WTC11 (cell line): ENCODE measurements around the gene ZNF813.
"Not testable (repeated sequence)": the region's sequence is repeated elsewhere in the genome, so short reads cannot be mapped to it uniquely, and the experiment has no call there.

Experiments
- MYBL2 ChIP-seq: sonication (generic); formaldehyde crosslinking; IDR thresholded peaks from 2 replicates; pipeline ENCODE4 v1.8.1; 2023; ENCODE audit warnings: mild to moderate bottlenecking, moderate library complexity, missing genetic modification reagents
- TF ChIP-seq, protein P1 (sequence below): fragments of 250-450 bp; sonication (Bioruptor Pico); conservative IDR thresholded peaks from 2 replicates; pipeline ENCODE4 v1.9.0; 2021; ENCODE audit warnings: mild to moderate bottlenecking
- TF ChIP-seq, protein P2 (sequence below): fragments of 200-600 bp; IDR thresholded peaks from 2 replicates; pipeline ENCODE4 v1.8.0; 2022; ENCODE audit warnings: antibody characterized with exemption

DNA sequence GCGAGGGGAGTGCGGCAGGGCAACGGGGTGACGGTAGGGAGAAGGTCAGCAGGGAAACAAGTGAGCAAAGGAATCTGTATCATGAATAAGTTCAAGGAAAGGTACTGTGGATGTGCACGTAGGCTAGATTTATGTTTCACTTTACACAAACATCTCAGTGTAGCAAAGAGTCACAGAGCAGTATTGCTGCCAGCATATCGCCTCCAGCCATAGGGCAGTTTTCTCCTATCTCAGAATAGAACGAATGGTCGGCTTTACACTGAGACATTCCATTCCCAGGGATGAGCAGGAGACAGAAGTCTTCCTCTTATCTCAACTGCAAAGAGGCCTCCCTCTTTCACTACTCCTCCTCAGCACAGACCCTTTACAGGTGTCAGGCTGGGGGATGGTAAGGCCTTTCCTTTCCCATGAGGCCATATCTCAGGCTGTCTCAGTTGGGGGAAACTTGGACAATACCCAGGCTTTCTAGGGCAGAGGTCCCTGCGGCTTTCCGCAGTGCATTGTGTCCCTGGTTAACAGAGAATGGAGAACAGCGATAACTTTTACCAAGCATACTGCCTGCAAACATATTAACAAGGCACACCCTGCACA, 7.3 kb upstream of the ZNF813 start:
- TF ChIP-seq, protein P1, sequence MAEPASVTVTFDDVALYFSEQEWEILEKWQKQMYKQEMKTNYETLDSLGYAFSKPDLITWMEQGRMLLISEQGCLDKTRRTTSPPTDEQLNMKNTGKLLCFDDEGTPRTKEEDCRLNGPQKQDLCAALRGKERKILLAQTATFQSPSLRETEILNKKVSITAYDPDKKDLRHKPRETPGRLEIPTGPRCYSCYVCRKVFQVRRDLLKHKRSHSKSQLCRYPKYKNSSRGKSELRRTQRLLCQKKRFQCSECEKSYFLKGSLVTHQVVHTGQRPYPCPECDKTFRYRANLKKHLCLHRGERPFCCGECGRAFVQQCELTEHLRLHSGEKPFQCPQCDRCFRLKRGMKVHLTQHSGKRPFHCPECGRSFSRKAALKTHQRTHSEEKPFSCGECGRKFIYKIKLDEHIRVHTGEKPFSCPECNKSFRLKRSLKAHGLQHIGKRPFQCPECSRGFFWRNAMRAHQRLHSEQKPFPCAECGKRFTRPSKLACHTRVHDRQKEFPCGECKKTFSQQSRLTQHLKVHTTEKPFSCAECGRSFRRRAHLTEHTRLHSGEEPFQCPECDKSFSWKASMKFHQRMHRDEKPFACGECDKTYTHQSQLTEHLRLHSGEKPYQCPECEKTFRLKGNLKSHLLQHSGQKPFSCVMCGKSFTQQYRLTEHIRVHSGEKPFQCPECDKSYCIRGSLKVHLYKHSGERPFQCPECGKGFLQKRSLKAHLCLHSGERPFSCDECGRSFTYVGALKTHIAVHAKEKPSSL, result not testable (repeated sequence)
- not testable (repeated sequence) for TF ChIP-seq MYBL2
- TF ChIP-seq, protein P2, sequence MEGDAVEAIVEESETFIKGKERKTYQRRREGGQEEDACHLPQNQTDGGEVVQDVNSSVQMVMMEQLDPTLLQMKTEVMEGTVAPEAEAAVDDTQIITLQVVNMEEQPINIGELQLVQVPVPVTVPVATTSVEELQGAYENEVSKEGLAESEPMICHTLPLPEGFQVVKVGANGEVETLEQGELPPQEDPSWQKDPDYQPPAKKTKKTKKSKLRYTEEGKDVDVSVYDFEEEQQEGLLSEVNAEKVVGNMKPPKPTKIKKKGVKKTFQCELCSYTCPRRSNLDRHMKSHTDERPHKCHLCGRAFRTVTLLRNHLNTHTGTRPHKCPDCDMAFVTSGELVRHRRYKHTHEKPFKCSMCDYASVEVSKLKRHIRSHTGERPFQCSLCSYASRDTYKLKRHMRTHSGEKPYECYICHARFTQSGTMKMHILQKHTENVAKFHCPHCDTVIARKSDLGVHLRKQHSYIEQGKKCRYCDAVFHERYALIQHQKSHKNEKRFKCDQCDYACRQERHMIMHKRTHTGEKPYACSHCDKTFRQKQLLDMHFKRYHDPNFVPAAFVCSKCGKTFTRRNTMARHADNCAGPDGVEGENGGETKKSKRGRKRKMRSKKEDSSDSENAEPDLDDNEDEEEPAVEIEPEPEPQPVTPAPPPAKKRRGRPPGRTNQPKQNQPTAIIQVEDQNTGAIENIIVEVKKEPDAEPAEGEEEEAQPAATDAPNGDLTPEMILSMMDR, result not testable (repeated sequence)
